RPMI8226 (cell line): ENCODE measurements around the gene PHOSPHO1.

Source experiments
- DNase-seq: peaks from one replicate; pipeline ENCODE4 v3.0.0-alpha.2; 2015

The PHOSPHO1 gene

GRCh38 chr17:49217651-49218413 lies 12.8 kb downstream of the PHOSPHO1 start:
- peak; percentile 35 for DNase-seq

- DNase-seq: no peak
Observed at GRCh38 chr17:49216953-49217650, 13.5 kb downstream of the PHOSPHO1 start.

DNA sequence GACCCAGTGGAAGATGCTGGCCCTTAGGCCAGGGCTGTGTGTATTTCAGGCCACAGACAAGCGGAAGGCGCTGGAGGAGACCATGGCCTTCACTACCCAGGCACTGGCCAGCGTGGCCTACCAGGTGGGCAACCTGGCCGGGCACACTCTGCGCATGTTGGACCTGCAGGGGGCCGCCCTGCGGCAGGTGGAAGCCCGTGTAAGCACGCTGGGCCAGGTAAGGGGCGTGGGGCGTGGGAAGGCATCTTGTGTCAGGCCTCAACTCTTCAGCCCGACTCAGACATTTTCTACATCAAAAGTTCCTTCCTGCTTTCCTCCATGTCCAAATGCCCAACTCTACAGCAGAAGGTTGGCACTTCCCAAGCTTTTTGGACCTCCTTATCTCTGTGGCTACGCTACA lies 14.1 kb downstream of the PHOSPHO1 start:
- DNase-seq: no peak

- DNase-seq: no peak
Observed at GRCh38 chr17:49214676-49215360, 15.8 kb downstream of the PHOSPHO1 start.

DNA sequence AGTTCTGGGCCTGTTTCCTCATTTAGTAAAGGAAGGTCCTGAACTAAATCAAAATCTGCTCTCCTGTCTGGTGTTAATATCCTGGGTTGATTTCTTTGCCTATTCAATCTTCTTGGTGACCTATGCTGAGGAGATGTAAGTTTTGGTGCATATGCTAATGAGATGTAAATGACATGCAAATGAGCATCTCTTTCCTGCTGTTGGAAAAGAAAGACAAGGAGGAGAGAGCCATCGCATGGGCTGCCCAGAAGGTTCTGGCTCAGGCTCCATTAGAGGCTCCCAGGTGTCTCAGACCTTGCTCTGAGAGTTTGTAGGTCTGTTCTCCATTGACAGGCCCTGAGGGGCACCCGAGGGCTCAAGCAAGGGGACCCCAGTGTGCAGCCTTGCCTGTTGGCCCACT lies 16.7 kb downstream of the PHOSPHO1 start:
- DNase-seq: no peak

DNA sequence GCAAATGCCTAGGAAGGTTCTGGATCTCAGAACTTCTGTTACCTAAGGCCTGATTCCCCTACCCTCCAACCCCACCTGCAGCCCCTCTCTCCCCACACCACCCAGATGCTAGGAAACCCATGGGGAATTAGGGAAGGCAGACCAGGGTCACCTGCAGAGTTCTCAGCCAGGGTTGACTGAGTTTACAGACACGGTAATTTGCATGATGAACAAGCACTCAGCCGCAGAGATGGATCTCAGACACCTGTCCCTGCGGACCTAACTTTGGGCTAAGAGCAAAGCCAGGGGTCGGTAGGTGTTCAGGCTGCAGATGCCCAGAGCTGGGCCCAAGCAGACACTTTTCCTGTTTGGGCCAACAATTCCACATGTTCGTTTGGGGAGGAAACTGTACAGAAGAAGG lies 17.2 kb downstream of the PHOSPHO1 start:
- no peak for DNase-seq

- DNase-seq: no peak
Observed at GRCh38 chr17:49210158-49211029, 20.2 kb downstream of the PHOSPHO1 start, which contains the start of the genes ABI3 and GNGT2. Gene ABI3 (plus strand): TSS chr17:49210707. CDS start chr17:49210725, 18 bp downstream. Gene GNGT2 (minus strand): TSS chr17:49210574. CDS start chr17:49207422, 3,152 bp downstream.

DNA sequence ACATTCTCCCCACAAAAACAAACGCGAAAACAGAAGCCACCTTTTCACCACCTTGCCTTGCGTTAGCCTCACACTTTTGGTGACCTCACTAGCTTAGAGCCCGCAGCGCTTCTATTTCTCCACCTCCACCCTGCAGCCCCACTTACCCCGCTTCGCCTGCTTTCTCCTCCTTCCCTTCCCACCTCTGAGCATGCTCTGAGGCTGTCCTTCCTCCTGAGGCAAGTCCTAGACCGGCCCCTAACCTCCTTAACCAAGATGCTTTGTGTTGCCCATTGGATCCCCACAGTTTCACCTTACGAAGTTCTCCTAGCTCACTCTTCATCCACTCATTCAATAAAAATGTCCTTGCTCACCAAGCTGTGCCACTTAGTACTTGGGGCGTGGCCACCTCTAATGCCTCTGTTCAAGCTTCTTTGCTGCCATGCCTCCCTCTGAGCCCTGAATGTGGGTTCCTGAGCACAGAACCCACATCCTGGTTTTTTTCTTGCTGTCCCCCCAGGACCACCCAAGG lies 21.5 kb downstream of the PHOSPHO1 start:
- no peak for DNase-seq

- no peak for DNase-seq
Observed at GRCh38 chr17:49204516-49204915, 26.1 kb downstream of the PHOSPHO1 start.

DNA sequence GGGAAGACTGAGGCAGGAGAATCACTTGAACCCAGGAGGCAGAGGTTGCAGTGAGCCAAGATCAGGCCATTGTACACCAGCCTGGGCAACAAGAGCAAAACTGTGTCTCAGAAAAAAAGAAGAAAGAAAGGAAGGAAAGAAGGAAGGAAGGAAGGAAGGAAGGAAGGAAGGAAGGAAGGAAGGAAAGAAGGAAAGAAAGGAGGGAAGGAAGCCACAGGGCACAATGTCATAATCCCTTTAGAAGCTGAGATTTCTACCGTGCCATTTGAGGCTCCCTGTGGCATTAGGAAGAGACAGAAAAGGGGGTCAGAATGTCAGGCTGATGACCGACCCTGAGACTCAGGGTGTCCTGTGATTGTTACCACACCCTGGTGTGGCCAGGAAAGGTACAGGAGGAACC lies 26.8 kb downstream of the PHOSPHO1 start:
- no peak for DNase-seq

GRCh38 chr17:49201481-49201927 lies 29.1 kb downstream of the PHOSPHO1 start:
- DNase-seq: no peak

- no peak for DNase-seq
Observed at GRCh38 chr17:49200423-49201083, 30.0 kb downstream of the PHOSPHO1 start.

GRCh38 chr17:49198211-49198610 lies 32.4 kb downstream of the PHOSPHO1 start:
- DNase-seq: no peak

- DNase-seq: no peak
Observed at GRCh38 chr17:49197346-49197998, 33.1 kb downstream of the PHOSPHO1 start.

- DNase-seq: no peak
Observed at GRCh38 chr17:49196520-49196919, 34.1 kb downstream of the PHOSPHO1 start.

GRCh38 chr17:49195751-49196150 lies 34.8 kb downstream of the PHOSPHO1 start:
- DNase-seq: no peak

GRCh38 chr17:49194297-49194607 lies 36.3 kb downstream of the PHOSPHO1 start:
- no peak for DNase-seq

DNA sequence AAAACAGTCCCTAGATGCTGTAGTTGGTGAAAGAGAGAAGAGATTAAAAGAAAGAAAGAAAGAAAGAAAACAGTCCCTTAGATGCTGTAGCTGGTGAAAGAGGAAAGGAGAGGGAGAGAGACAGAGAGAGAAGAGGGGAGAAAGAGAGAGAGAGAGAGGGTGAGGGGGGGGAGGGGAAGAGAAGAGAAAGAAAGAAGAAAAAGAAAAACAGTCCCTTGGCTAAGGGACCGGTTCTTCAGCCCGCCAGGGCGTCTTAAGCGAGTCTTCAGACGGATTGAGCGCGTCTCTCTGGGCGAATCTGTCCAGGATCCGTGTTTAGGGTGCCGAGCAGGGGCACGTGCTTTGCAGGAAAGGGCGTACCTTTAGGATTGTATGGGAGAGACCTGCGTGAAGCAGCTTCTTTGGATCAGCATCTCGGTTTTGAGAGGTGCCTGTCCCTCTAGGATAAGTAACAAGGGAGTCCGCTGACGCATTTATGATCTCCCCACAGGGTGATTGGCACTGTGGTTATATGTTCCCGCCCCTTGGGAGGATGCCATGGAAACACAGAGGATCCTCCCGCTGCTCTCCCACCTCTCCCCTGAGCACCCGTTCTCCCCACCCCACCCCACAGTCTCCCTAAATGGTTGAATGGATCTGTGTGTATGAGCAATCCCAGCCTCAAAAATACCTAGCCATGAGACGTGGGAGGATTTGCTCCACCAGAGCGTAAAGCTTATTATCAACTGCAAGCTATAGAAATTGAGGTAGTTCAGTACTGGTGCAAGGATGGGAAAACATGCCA lies 36.9 kb downstream of the PHOSPHO1 start:
- DNase-seq: peak; percentile 30

GRCh38 chr17:49191917-49192741 lies 38.5 kb downstream of the PHOSPHO1 start:
- peak; percentile 93 for DNase-seq
